Testis (tissue), 2 donors: ENCODE data around the gene C2orf92.

Experiments
- POLR2A ChIP-seq: fragments of 450-650 bp; IDR thresholded peaks from one replicate; pipeline ENCODE4 v1.6.1; 2017; ENCODE audit warnings: antibody characterized with exemption, mild to moderate bottlenecking, moderate library complexity
- TF ChIP-seq, protein P1 (sequence below), 3 experiments: fragments of 450-650 bp in 2 of 3; fragments of 200-600 bp in 1 of 3; sonication (generic) in 1 of 3; IDR thresholded peaks; one replicate each; pipeline ENCODE4 v1.5.1; 2016 to 2019; ENCODE audit warnings: antibody characterized with exemption in 3 of 3, mild to moderate bottlenecking in 2 of 3, moderate library complexity in 1 of 3

DNA sequence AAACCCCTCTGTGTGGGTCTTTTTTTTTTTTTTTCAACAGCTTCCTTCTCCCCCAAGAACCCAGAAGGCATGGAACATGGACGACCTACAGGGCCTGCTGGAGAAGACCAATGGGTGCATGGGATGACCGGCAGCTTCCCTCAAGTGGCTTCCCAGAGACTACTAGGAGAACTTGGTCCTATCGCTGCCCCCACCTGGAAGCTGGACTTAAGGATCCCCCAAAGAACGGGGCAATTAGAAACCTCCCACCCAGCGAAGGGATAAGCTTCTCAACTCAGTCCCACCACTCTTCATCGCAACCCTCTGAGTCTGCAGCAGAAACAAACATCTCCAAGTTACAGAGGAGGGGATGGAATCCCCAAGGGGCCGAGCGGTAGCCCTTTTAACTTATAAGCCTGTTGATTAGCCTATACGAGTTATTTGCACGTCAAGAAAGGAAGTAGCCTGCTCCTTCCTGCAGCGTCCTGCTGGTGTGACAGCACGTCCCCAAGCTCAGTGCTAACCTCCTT, 7.1 kb upstream of the C2orf92 start:
- TF ChIP-seq POLR2A = no peak
- TF ChIP-seq, protein P1, sequence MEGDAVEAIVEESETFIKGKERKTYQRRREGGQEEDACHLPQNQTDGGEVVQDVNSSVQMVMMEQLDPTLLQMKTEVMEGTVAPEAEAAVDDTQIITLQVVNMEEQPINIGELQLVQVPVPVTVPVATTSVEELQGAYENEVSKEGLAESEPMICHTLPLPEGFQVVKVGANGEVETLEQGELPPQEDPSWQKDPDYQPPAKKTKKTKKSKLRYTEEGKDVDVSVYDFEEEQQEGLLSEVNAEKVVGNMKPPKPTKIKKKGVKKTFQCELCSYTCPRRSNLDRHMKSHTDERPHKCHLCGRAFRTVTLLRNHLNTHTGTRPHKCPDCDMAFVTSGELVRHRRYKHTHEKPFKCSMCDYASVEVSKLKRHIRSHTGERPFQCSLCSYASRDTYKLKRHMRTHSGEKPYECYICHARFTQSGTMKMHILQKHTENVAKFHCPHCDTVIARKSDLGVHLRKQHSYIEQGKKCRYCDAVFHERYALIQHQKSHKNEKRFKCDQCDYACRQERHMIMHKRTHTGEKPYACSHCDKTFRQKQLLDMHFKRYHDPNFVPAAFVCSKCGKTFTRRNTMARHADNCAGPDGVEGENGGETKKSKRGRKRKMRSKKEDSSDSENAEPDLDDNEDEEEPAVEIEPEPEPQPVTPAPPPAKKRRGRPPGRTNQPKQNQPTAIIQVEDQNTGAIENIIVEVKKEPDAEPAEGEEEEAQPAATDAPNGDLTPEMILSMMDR (IDR thresholded peaks at IDR 0.05) = no peak
